GM18909 (cell line): ENCODE results near the gene ALDH4A1.

Source experiments
- ATAC-seq: cut with Tn5 transposase; IDR thresholded peaks from one replicate; pipeline ENCODE4 v1.9.1; 2021; ENCODE audit warnings: mild to moderate bottlenecking; ENCODE audit not compliant: unreplicated experiment, poor library complexity

Gene ALDH4A1

GRCh38 chr1:18924221-18924691 lies 21.9 kb upstream of the ALDH4A1 start:
- ATAC-seq = no peak

DNA sequence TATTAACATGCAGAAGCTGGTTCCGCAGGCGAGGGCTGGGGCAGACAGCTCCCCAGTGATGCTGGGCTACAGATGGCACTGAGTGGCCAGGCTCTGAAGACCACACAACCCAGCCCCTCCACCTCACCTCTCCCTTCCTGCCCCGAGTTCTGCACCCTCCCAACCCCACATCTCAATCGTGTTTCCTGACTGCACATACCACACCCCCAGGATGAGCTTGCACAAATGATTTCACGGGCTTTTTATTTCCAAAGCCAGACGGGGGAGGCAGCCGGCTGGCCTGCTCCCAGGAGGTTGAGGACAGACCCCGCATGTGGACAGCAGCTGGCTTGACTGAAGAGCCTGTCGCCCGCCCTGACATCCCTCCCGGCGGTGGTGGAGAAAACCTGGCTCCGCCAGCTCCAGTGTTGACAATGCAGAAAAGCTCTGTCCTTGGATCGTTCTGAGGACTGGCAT lies 21.4 kb upstream of the ALDH4A1 start:
- no peak for ATAC-seq

GRCh38 chr1:18922848-18923755 lies 20.7 kb upstream of the ALDH4A1 start:
- ATAC-seq = no peak

DNA sequence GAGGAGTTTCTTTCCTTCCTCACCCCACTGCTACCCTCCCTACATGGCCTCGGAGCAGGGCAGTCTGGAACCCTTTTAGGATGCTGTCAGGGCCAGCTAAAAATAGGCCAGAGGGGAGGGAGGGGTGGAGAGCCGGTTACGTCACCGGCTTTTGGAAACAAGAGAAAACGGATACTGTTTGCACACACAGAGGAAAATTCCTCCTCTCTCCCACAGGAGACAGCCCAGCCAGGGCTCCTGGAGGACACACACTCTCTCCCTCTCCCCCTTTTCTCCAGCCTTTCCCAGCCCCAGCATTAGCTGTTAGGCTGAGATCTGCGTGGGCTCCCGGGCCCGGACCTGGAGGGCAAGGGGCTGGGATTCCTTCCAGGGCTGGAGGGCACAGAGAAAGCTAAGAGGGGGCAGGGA lies 20.0 kb upstream of the ALDH4A1 start:
- no peak for ATAC-seq

DNA sequence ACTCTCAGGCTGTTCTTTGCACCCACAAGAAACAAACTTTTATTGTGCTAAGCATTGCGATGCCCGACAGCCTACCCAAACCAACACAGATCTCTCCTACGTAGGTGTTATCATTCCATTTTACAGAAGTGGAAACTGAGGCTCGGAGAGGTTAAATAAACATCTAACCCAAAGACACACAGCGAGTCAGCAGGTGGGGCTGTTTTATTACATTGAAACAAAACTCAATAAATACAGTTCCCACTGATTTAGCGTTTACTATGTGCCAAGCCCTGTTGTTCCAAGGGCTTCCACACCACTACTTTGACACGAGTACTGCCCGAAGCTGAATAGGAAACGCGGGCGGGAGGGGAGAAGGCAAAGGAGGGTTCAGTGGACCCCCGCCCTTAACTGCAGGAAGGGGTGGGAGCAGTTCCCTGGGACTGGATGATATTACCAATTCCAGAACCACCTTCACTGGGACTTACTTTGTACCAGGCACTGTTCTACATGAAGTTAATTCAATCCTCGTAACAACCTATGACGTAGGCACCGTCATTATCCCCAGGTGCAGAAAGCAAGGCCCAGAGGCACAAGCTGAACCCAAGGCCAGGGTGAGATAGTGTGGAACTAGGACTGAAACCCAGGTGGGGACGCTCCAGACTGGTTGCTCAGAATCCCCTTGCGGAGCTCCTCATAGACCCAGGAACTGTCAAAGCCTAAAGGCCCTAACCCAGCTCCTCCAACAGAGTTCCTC lies 19.3 kb upstream of the ALDH4A1 start:
- no peak for ATAC-seq

- no peak for ATAC-seq
Observed at GRCh38 chr1:18920931-18921330, 18.6 kb upstream of the ALDH4A1 start.

DNA sequence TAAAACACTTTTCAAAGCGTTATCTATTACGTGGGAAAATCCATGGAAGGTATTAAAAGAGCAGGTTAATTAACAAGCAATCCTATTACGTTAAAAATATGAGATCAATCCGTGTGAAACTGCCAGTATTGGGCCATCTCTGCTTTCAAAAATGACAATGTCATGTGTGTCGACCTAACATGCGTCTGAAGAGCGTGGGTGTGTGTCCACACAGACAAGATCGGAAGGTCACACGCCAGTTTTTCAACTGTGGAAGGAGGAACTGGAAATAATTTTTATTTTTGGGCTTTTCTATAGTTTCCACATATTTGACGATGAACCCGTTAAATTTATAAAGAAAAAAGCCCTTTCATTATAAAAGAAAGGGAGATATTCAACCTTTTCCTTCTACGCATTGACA lies 17.6 kb upstream of the ALDH4A1 start:
- no peak for ATAC-seq

DNA sequence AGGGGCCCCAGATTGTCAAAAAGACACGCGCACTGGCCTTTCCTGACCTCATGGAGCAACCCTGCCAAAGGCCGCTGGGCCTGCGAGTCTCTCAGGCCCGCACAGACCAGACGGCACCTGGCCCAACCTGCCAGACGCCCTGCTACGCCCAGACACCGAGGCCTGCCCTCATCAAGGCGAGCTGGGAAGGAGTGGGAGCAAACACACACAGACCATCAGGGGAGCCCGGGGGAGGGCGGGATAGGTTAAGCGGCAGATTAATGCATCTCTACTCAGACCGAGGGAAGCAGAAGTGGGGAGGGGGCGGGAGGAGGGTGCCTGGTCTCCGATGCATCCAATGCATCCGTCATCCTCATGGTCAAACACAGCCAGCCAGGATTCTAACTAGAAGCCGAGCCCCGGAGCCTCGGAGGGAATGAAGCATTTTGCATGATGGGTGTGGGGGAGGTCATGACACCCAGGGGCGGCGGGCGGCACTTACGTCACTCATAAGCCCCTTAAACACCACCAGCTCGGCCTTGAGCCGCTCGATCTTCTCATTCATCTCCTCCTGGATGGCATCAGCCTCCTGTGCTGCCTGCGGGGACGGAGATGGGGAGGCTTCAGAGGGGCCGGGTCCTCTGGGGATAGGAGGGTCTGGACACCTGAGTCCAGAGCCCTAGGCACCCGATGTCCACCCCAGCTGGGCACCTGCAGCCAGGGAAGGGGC lies 17.0 kb upstream of the ALDH4A1 start:
- ATAC-seq = no peak

DNA sequence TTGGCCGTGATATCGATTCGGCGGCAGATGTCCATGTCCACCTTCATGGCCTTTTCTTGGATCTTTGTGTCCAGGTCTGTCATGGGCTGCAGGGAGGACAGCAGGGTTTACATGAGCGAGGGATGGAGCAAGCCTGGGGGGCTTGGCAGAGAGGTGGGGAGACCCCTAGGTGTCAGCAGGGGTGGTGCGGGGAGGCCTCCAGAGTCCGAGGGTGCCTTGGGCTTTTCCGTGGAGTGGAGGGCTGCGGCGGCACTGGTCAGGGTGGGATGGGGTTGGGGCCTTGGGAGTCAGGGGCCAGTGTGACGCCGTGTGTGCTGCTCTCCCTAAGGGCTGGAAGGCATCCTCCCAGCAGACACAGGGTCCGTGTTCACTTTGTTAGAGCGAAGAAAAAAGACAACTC lies 16.1 kb upstream of the ALDH4A1 start:
- ATAC-seq = no peak

DNA sequence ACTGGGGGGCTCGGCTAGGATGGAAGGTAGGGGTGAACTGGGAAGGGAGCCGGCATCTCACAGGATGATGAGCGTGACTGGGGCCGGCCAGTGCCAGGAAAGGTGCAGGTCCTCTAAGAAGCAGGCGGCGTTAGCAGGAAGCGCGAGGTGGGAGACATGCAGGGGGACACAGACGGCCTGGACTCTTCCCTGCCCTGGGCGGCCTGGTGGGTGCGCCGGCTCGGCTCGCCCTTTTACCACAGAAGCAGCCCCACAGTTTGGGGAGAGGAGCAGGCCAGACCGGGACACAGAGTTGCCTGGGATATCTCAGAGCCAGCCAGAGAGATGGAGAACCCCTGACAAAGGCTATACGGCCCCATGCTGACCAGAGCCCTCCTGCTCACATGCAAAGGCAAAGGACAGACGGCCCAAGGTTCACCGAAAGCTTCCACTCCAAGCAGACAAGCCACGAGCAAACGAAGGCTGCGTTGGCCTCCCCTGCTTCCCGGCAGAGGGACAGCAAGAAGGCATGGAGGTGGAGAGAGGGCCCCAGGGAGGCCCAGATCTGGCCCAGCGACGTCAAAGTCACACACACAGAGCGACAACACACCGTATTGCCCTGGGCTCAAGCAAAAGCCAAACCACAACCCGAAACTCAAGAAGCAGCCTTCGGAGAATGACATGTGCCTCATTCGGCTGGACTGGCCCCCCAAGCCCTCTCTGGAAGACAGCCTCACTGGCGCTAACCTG lies 14.9 kb upstream of the ALDH4A1 start:
- no peak for ATAC-seq

DNA sequence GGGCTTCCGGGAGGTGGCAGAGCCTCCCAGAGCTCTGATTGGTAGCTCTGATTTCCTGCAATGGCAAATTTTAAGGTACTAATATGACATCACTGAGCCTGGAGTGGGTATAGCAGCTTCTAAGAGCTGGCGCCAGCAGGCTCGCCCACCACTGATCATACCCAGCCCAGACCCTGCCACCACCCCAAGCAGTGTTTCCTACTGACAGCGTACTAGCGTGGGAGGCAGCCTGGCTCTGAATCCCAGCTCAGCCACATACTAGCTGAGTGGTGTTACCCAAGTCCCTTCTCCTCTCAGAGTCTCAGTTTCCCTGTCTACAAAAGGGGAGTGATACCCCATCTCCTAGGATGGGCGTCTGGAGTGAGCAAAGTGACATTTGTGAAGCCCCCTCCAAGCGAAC lies 13.0 kb upstream of the ALDH4A1 start:
- no peak for ATAC-seq

DNA sequence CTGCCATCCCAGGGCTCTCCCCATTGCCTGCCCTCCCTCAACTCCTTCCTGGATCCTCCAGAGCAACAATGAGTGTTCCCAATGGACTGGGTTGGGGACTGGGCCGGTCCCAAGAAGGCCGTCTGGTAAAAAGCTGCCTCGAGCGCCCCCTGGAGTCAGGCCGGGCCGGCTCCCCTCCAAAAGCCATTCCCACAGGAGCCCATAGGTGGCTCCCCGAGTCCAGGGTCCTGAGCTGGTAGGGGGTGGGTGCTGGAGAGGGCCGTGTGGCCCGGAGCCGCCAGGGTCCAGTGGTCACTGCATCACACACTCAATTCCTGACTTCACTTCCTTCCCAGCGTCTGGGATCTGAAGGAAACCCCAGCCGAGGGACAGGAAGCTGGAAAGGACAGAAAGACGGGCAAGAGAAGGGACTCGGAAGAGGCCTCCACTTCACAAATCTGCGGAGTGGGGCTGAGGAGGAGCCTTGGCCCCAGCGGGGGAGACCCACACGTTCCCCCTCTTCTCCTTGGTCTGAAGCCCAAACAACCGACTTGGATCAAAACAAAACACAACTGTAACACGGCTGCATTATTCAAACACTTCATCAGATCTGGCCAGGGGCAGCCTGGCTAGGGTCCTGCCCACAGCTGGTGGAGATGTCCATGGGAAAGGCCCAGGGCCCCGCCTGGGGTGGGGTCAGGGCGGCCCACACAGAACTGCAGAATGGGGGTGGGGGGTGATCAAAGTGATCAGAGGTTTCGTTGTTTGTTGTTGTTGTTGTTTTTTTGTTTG lies 10.9 kb upstream of the ALDH4A1 start:
- peak; percentile 60 for ATAC-seq

- no peak for ATAC-seq
Observed at GRCh38 chr1:18912550-18912949, 10.2 kb upstream of the ALDH4A1 start.

- ATAC-seq = no peak
Observed at GRCh38 chr1:18908911-18909771, 6.8 kb upstream of the ALDH4A1 start.

DNA sequence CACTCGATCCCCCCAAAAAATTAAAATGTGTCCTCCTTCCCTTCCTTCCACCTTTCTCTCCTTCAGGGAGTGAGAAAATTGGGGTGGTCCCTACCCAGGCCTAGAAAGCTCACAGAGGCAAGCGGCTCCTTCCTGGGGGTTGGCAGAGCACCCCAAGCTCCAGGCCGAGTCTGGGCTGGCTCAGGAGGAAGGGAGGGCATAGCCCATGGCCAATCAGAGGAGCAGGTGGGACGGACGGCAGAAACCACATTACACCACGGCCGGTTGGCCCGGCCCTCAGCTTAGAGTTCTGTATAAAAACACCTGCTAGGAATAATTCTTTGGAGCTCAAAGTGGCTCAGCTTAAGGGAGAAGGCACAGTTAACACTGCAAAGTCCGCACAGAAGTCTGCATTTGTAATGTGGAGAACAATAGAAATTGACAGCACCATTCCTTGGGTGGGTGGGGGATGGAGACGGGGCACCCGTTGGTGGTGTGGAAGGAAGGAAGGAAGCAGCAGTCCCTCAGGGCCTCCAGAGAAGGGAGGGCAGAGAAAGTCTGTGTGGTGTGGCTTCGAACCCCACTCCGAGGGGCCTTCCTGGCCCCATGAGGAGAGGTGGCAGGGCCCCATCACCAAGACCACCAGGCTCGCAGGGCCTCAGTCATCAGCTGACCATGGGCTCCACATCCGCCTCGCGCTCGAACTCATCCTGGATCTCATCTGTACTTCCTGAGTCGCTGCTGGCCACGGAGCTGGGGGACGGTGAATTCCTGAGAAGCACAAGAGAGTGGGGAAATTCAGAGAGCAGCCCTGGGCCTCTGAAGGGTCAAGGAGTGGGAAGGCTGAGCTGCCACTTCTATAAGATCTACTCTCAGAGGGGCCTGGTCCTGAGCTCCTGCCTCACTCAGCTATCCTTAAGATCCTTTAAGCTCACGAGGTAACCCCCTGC lies 5.8 kb upstream of the ALDH4A1 start:
- ATAC-seq = no peak

GRCh38 chr1:18907021-18907916 lies 4.9 kb upstream of the ALDH4A1 start:
- ATAC-seq = no peak
